IPS DF 6.9 (cell line): ENCODE measurements around the gene DNAH10.
A peak's percentile ranks its signal among the peaks of the same experiment; 100 is the strongest.
"Not testable (repeated sequence)": the region's sequence is repeated elsewhere in the genome, so short reads cannot be mapped to it uniquely, and the experiment has no call there.

Source experiments
- DNase-seq: peaks from one replicate; pipeline ENCODE4 v3.0.0-alpha.2; 2013; ENCODE audit warnings: low read depth, low spot score
- H3K27ac ChIP-seq: one replicate; pipeline ENCODE4 v1.5.1; 2013; ENCODE audit warnings: low read length, control low read depth
- H3K27me3 ChIP-seq: 2 replicates; pipeline ENCODE4 v1.6.1; 2013; ENCODE audit warnings: mild to moderate bottlenecking, low read length; ENCODE audit not compliant: control insufficient read depth, insufficient read depth
- H3K36me3 ChIP-seq: 2 replicates; pipeline ENCODE4 v1.6.1; 2013; ENCODE audit warnings: low read length; ENCODE audit not compliant: control insufficient read depth, insufficient read depth
- H3K4me1 ChIP-seq: 2 replicates; pipeline ENCODE4 v1.6.1; 2013; ENCODE audit warnings: low read length; ENCODE audit not compliant: control insufficient read depth, insufficient read depth
- H3K4me3 ChIP-seq: 2 replicates; pipeline ENCODE4 v1.5.1; 2013; ENCODE audit warnings: mild to moderate bottlenecking, low read length
- H3K9me3 ChIP-seq: 2 replicates; pipeline ENCODE4 v1.6.1; 2013; ENCODE audit warnings: low read length, inconsistent platforms; ENCODE audit not compliant: control insufficient read depth, insufficient read depth
- WGBS: extraction: QIAGEN DNeasy Blood & Tissue Kit; methylation state at CpG from one replicate; pipeline ENCODE4 v1.1.7; 2013; ENCODE audit warnings: mixed read lengths, missing lambda C conversion rate; ENCODE audit not compliant: insufficient read length, insufficient coverage; 5-methylcytosine and 5-hydroxymethylcytosine counted together

Gene DNAH10

DNA sequence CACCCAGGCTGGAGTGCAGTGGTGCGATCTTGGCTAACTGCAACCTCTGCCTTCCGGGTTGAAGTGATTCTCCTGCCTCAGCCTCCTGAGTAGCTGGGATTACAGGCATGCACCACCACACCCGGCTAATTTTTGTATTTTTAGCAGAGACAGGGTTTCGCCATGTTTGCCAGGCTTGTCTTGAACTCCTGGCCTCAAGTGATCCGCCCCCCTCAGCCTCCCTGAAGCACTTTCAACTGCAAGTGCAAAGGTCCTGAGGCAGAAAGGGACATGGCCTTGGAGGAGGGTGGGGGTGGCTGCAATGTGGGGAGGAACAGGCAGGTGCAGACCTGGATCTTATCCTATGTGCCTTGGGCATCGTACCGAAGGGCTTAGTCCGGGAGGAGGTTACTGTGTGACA is 27.3 kb downstream of the DNAH10 start:
- DNase-seq, H3K27ac ChIP-seq, H3K27me3 ChIP-seq, H3K4me3 ChIP-seq, H3K9me3 ChIP-seq, H3K36me3 ChIP-seq, H3K4me1 ChIP-seq: not testable (repeated sequence)
- WGBS = no CpG with 5 or more reads among the region's 8 CpGs

DNA sequence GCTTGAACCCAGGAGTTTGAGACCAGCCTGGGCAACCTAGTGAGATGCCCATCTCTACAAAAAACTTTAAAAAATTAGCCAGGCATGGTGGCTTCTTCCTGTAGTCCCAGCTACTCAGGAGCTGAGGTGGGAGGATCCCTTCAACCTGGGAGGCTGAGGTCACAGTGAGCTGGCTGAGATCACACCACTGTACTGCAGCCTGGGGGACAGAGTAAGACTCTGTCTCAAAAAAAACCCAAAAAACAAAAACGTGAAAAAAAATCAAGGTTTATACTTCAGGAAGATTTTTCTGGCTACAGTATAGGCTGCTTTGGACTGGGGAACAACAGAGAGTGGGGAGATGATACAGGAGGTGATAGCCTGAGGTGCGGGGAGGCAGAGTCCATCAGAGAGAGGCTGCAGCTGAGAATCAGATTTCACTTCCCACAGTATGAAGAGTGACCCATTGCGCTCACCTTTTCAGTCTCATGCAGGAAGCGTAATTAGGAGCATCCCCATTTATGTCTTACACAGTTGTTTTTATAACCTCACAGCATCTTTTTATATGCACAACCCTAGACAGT is 28.9 kb downstream of the DNAH10 start:
- no peaks in the 10 kb centered on the region for H3K27me3 ChIP-seq
- no peak for DNase-seq
- H3K4me1 ChIP-seq = no peaks in the 10 kb centered on the region
- H3K4me3 ChIP-seq = no peak overlapping the region
- no CpG with 5 or more reads among the region's 4 CpGs for WGBS
- no peak overlapping the region for H3K27ac ChIP-seq
- no peaks in the 10 kb centered on the region for H3K36me3 ChIP-seq
- no peaks in the 10 kb centered on the region for H3K9me3 ChIP-seq

- Histone ChIP-seq H3K9me3 (no peaks in the 10 kb centered on the region), H3K4me1 (no peaks in the 10 kb centered on the region), H3K4me3 (no peak overlapping the region), H3K27me3 (no peaks in the 10 kb centered on the region), H3K36me3 (no peaks in the 10 kb centered on the region), H3K27ac (no peak overlapping the region)
- DNase-seq = no peak
- WGBS = no CpG with 5 or more reads among the region's 7 CpGs
Observed at GRCh38 chr12:123794027-123794426, 31.9 kb downstream of the DNAH10 start.

DNA sequence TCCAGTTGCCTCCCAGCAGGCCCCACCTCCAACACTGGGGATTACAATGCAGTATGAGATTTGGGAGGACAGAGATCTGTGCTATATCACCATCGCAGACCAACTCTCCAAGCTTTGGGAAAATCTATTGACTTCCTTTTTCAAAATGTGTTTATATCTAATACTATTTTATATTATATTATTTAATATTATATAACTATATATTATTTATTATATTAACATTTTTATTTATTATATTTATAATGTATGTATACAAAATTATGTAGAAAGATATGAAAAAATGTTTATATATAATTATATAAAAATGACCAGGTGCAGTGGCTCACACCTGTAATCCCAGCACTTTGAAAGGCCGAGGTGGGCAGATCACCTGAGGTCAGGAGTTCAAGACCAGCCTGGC is 36.4 kb downstream of the DNAH10 start:
- Histone ChIP-seq H3K4me1 (no peaks in the 10 kb centered on the region), H3K9me3 (no peaks in the 10 kb centered on the region), H3K4me3 (no peak overlapping the region), H3K27ac (no peak overlapping the region), H3K27me3 (no peaks in the 10 kb centered on the region), H3K36me3 (no peaks in the 10 kb centered on the region)
- no CpG with 5 or more reads among the region's 2 CpGs for WGBS
- no peak for DNase-seq

DNA sequence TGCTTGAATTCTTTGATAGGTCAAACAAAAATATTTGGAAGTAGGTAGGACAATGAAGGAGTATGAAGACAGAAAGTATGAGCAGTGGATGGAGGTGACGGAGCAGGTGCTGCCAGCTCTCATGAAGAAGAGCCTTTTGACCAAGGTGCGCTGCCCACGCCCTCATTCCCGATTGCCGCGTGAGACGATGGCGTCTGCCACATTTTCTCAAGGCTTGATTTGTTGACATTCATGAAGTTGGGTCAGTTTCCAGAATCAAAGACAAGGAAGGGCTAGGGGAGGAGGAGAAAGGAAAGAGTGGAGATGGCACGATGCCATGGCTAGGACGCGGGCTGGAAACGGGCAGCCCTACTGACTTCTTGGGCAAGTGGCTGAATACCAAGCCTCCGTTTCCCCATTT is 37.1 kb downstream of the DNAH10 start:
- DNase-seq = no peak
- no CpG with 5 or more reads among the region's 13 CpGs for WGBS
- no peaks in the 10 kb centered on the region for H3K4me1 ChIP-seq
- no peak overlapping the region for H3K4me3 ChIP-seq
- H3K9me3 ChIP-seq = no peaks in the 10 kb centered on the region
- H3K27ac ChIP-seq = no peak overlapping the region
- H3K27me3 ChIP-seq = no peaks in the 10 kb centered on the region
- no peaks in the 10 kb centered on the region for H3K36me3 ChIP-seq

- H3K4me3 ChIP-seq = no peak overlapping the region
- no peak for DNase-seq
- H3K4me1 ChIP-seq = no peaks in the 10 kb centered on the region
- H3K36me3 ChIP-seq = no peaks in the 10 kb centered on the region
- H3K27me3 ChIP-seq = no peaks in the 10 kb centered on the region
- H3K27ac ChIP-seq = no peak overlapping the region
- no CpG with 5 or more reads among the region's 8 CpGs for WGBS
- no peaks in the 10 kb centered on the region for H3K9me3 ChIP-seq
Observed at GRCh38 chr12:123801573-123802178, 39.6 kb downstream of the DNAH10 start.

DNA sequence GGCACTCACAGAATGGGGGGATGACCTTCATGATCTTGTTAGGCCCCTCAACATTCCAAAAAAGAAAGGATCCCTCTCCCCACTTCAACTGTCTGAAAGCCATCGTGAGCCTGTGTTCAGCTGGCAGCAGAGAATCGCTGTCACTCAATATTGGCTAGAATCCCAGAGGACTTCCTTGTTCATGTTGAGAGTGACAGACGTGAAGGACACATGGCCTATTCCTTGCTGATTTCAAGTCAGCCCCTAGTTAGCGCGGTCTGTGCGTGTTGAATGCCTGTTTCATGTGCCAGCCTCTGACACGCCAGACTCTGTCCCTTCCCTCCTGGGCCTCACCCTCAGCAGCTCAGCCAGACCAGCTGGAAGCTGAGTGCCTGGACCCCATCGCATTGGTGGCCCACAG is 43.1 kb downstream of the DNAH10 start:
- Histone ChIP-seq H3K4me1 (no peaks in the 10 kb centered on the region), H3K4me3 (no peak overlapping the region), H3K36me3 (no peaks in the 10 kb centered on the region), H3K27me3 (no peaks in the 10 kb centered on the region; the same call in 1 of the 2 replicates), H3K27ac (no peak overlapping the region), H3K9me3 (no peaks in the 10 kb centered on the region)
- no peak for DNase-seq
- WGBS = no CpG with 5 or more reads among the region's 8 CpGs

- Histone ChIP-seq H3K4me3 (no peak overlapping the region), H3K27ac (no peak overlapping the region), H3K36me3 (no peaks in the 10 kb centered on the region), H3K9me3 (no peaks in the 10 kb centered on the region), H3K4me1 (no peaks in the 10 kb centered on the region), H3K27me3 (no peaks in the 10 kb centered on the region; the same call in 1 of the 2 replicates)
- no peak for DNase-seq
- WGBS = no CpG with 5 or more reads among the region's 4 CpGs
Observed at GRCh38 chr12:123807002-123807401, 44.9 kb downstream of the DNAH10 start.

DNA sequence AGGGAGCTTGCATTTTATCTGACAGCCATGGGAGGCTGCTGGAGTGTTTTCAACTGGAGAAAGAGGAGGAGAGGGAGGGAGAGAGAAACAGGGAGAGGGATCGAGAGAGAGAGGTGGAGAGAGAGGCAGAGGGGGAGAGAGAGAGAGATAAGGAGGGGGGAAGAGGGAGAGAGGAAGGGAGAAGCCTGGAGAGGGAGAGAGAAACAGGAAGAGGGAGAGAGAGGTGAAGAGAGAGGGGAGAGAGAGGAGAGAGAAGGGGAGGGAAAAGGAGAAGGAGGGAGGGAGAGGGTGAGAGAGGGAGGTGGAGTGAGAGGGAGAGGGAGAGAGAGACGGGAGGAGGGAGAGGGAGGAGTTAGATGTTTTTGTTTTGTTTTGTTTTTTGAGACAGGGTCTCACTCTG is 45.6 kb downstream of the DNAH10 start:
- no peak overlapping the region for H3K27ac ChIP-seq
- no peak overlapping the region for H3K4me3 ChIP-seq
- no peak for DNase-seq
- H3K27me3 ChIP-seq = no peaks in the 10 kb centered on the region; the same call in 1 of the 2 replicates
- no peaks in the 10 kb centered on the region for H3K4me1 ChIP-seq
- WGBS = 100% methylated on average over 1 of the region's 2 CpGs
- H3K9me3 ChIP-seq = no peaks in the 10 kb centered on the region
- H3K36me3 ChIP-seq = no peaks in the 10 kb centered on the region

GRCh38 chr12:123808167-123808566 is 46.1 kb downstream of the DNAH10 start:
- Histone ChIP-seq H3K4me1 (no peaks in the 10 kb centered on the region), H3K27ac (no peak overlapping the region), H3K4me3 (no peak overlapping the region), H3K9me3 (no peaks in the 10 kb centered on the region), H3K27me3 (no peaks in the 10 kb centered on the region; the same call in 1 of the 2 replicates), H3K36me3 (no peaks in the 10 kb centered on the region)
- no CpG with 5 or more reads among the region's 4 CpGs for WGBS
- DNase-seq = peak; percentile 7

- H3K4me1 ChIP-seq = no peaks in the 10 kb centered on the region
- DNase-seq = no peak
- no peak overlapping the region for H3K4me3 ChIP-seq
- H3K9me3 ChIP-seq = no peaks in the 10 kb centered on the region
- no peak overlapping the region for H3K27ac ChIP-seq
- no peaks in the 10 kb centered on the region for H3K27me3 ChIP-seq
- no peaks in the 10 kb centered on the region for H3K36me3 ChIP-seq
- no CpG with 5 or more reads among the region's 7 CpGs for WGBS
Observed at GRCh38 chr12:123813349-123813748, 51.2 kb downstream of the DNAH10 start.
